T-cell (primary cell): ENCODE measurements around the gene NPAS3. TPM values are rescaled to one million over a fixed set of nuclear protein-coding genes. Genes with fewer than 3 reads are reported as not detected.

ENCODE experiments used
- ATAC-seq, 4 experiments: fragments of 200-7000 bp in 3 of 4; fragments of 150-1000 bp in 1 of 4; cut with Tn5 transposase; replicated peaks in 1 of 4; 1 replicate in 3 of 4; 2 replicates in 1 of 4; pipeline ENCODE4 v1.10.0; 2021; ENCODE audit warnings: moderate library complexity in 3 of 4, mild to moderate bottlenecking in 2 of 4, moderate number of reproducible peaks in 1 of 4
- CTCF ChIA-PET, 2 donors: fragments of 300-600 bp; sonication (Branson Sonifier 250); formaldehyde crosslinking; loops; one replicate each; lab custom pipeline; 2022; ENCODE audit warnings: antibody characterized with exemption in 2 of 2; lab: Charles Lee
- POLR2A ChIA-PET, 2 donors: fragments of 300-600 bp; sonication (Branson Sonifier 250); formaldehyde crosslinking; loops; one replicate each; lab custom pipeline; 2022; ENCODE audit warnings: antibody characterized with exemption in 2 of 2; lab: Charles Lee
- DNase-seq, 35 experiments: peaks; one replicate each; pipeline versions ENCODE4 v3.0.0 to v3.0.0-alpha.2; 2013 to 2023
- H3K27ac ChIP-seq: one replicate; pipeline ENCODE4 v1.5.1; 2013; ENCODE audit warnings: low read length
- H3K27me3 ChIP-seq, 2 experiments: replicated peaks in 1 of 2; 1 replicate in 1 of 2; 2 replicates in 1 of 2; pipeline versions ENCODE4 v1.6.1 to v1.7.0; 2013; ENCODE audit warnings: low read length in 1 of 2, mixed read lengths in 1 of 2; ENCODE audit not compliant: control insufficient read depth in 2 of 2, insufficient read depth in 2 of 2; ENCODE audit errors: extremely low read depth in 1 of 2
- H3K36me3 ChIP-seq, 2 donors: 1 replicate in 1 of 2; 2 replicates in 1 of 2; pipeline versions ENCODE4 v1.6.1 to v1.7.0; 2013; ENCODE audit warnings: low read length in 1 of 2; ENCODE audit not compliant: control insufficient read depth in 2 of 2, insufficient read depth in 1 of 2; ENCODE audit errors: extremely low read depth in 1 of 2
- H3K4me1 ChIP-seq, 2 experiments: 1 replicate in 1 of 2; 2 replicates in 1 of 2; pipeline versions ENCODE4 v1.6.1 to v1.7.0; 2013; ENCODE audit warnings: low read length in 2 of 2, mixed read lengths in 1 of 2; ENCODE audit not compliant: insufficient read depth in 2 of 2, control insufficient read depth in 1 of 2; ENCODE audit errors: extremely low read depth in 1 of 2
- H3K4me3 ChIP-seq, 2 donors: 1 replicate in 1 of 2; 2 replicates in 1 of 2; pipeline versions ENCODE4 v1.5.1 to v1.7.0; 2013; ENCODE audit warnings: mild to moderate bottlenecking in 2 of 2, low read length in 1 of 2, moderate library complexity in 1 of 2; ENCODE audit not compliant: control insufficient read depth in 1 of 2; ENCODE audit errors: extremely low read depth in 1 of 2
- H3K9me3 ChIP-seq: 2 replicates; pipeline ENCODE4 v1.7.0; 2013
- H3K27ac Mint-ChIP-seq, 2 donors: one replicate each; pipeline ENCODE4 v1.8.0; 2020 to 2021; ENCODE audit warnings: mild to moderate bottlenecking in 2 of 2, mixed read lengths in 2 of 2
- H3K27me3 Mint-ChIP-seq, 2 donors: one replicate each; pipeline ENCODE4 v1.8.0; 2021 to 2022; ENCODE audit warnings: mixed read lengths in 2 of 2
- H3K36me3 Mint-ChIP-seq: one replicate; pipeline ENCODE4 v1.8.0; 2021; ENCODE audit warnings: mixed read lengths
- H3K4me1 Mint-ChIP-seq, 3 donors: one replicate each; pipeline ENCODE4 v1.8.0; 2020 to 2022; ENCODE audit warnings: mixed read lengths in 3 of 3, mild to moderate bottlenecking in 1 of 3
- H3K4me3 Mint-ChIP-seq, 3 donors: one replicate each; pipeline ENCODE4 v1.8.0; 2020 to 2022; ENCODE audit warnings: mild to moderate bottlenecking in 3 of 3, mixed read lengths in 3 of 3, moderate library complexity in 3 of 3
- H3K9me3 Mint-ChIP-seq, 3 donors: one replicate each; pipeline ENCODE4 v1.8.0; 2020 to 2022; ENCODE audit warnings: mixed read lengths in 3 of 3
- WGBS: methylation state at CpG from one replicate; pipeline ENCODE4 v1.1.5; 2013; ENCODE audit warnings: missing lambda C conversion rate; ENCODE audit not compliant: insufficient coverage; 5-methylcytosine and 5-hydroxymethylcytosine counted together
- total RNA-seq, 35 experiments: library from RNA in 6 of 35; stranded (reverse) in 6 of 35; fragments of 120-200 nt in 1 of 35; gene quantifications; one replicate each; pipeline versions ENCODE4 v1.2.1 to v1.2.4 and lab custom pipeline; 2013 to 2026

The NPAS3 gene
- total RNA-seq, 5 donors from 2014 or later (not counting 1 experiment from before 2014, with no cell fraction given), result 0.10 TPM; not detected in 4

DNA sequence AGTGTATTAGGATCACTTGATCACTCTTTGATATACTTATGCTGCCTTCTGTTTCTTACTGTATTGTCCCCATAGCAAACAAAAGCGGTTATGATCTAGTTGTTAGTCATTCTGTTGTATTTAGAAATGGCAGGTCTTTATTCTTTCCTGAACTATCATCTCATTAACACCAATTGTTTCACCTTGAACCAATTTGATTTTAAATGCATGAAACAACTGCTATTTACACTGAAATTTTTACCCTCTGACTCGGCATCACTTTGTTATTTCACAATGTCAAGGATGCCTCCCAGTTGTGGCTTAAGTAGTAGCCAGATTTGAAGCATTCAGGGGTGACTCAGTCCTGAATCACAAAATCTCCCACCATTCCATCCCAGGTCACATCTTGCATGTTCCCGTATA lies 708.7 kb downstream of the NPAS3 start:
- peaks cover 0 to 4% of the 10 kb centered on the region in 2 donors for H3K27me3 Mint-ChIP-seq
- DNase-seq (no peak), ATAC-seq (no peak)
- Histone ChIP-seq H3K4me3 (no peak overlapping the region), H3K27me3 (no peaks in the 10 kb centered on the region), H3K4me1 (no peaks in the 10 kb centered on the region), H3K36me3 (no peaks in the 10 kb centered on the region), H3K27ac (no peak overlapping the region), H3K9me3 (no peaks in the 10 kb centered on the region)
- peaks cover 0 to 4% (median 0%) of the 10 kb centered on the region in 3 donors for H3K9me3 Mint-ChIP-seq
- no peaks in the 10 kb centered on the region for H3K36me3 Mint-ChIP-seq
- ChIA-PET POLR2A (no interaction called here), CTCF (no interaction called here)
- no peak overlapping the region for H3K27ac Mint-ChIP-seq
- no peak overlapping the region for H3K4me3 Mint-ChIP-seq
- no CpG with 5 or more reads among the region's 3 CpGs for WGBS
- H3K4me1 Mint-ChIP-seq, result no peaks in the 10 kb centered on the region

DNA sequence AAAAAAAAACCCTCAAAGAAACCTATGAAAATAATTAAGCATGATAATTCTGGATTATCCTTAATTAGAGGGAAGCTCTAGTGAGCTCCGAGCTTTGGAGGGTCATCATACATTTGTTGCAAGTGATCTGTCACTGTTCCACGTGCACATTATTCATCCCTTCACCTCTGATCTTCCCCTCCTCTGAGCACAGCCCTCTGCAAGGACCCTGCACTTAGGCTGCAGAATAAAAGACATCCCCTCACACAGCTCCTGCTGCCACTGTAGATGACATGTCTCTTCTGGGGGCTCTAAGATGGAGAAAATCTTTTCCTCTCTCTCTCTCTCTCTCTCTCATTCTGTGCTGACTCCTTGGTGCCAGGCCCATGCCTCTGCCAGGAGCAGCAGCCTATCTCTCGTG lies 711.8 kb downstream of the NPAS3 start:
- Mint-ChIP-seq H3K27ac (no peak overlapping the region), H3K9me3 (peaks cover 0 to 4% (median 0%) of the 10 kb centered on the region in 3 donors), H3K4me3 (no peak overlapping the region), H3K4me1 (no peaks in the 10 kb centered on the region), H3K36me3 (no peaks in the 10 kb centered on the region), H3K27me3 (peaks cover 0 to 4% of the 10 kb centered on the region in 2 donors)
- Histone ChIP-seq H3K27me3 (no peaks in the 10 kb centered on the region), H3K9me3 (no peaks in the 10 kb centered on the region), H3K36me3 (no peaks in the 10 kb centered on the region), H3K27ac (no peak overlapping the region), H3K4me3 (no peak overlapping the region), H3K4me1 (no peaks in the 10 kb centered on the region)
- ATAC-seq, result no peak
- ChIA-PET CTCF (interaction anchor here in 1 of 2 donors (0.6 kb wide), 1 partner anchor 11 kb away, joined by 3 read pairs; no protein-coding TSS in a partner anchor), POLR2A (no interaction called here)
- DNase-seq, result no peak
- WGBS, result 29% methylated on average over 1 of the region's 3 CpGs

DNA sequence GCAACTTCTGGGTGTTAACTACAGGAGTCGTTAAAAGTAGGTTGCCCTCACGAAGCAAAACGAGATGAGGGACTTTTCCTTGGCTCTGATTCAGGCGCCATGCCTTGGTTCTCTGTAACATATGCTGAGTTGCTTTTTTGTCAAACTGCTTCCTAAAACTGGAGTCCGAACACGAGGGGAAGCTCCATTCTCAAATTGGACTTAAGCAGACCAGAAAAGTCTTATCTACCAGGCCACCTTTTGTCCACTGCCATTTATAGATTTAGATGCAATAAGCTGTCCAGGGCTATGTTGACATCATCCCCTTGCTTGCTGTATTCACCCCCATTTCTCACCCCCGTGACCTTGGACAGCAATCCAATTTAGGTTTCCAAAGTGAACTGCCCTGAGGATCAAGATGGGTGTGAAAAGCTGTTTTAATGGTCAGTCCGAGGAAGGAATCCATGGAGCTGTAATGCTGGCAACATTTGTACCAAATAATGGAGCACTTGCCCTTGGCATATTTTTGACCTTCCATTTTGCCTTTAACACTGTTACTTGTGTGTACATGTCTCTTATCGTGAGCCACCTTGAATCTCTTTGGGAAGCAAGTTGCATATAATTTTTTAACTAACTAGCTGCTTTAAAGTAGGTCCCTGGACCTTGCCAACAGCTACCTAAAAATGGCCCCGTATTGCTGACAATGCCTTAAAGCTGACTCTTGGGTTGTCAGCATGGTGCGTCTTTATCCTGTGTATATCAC lies 714.1 kb downstream of the NPAS3 start:
- peaks cover 0 to 4% (median 0%) of the 10 kb centered on the region in 3 donors for H3K9me3 Mint-ChIP-seq
- peaks cover 0 to 4% of the 10 kb centered on the region in 2 donors for H3K27me3 Mint-ChIP-seq
- Histone ChIP-seq H3K9me3 (no peaks in the 10 kb centered on the region), H3K4me3 (no peak overlapping the region), H3K27ac (no peak overlapping the region), H3K27me3 (no peaks in the 10 kb centered on the region), H3K36me3 (no peaks in the 10 kb centered on the region), H3K4me1 (no peaks in the 10 kb centered on the region)
- DNase-seq (no peak), ATAC-seq (no peak)
- no peaks in the 10 kb centered on the region for H3K36me3 Mint-ChIP-seq
- WGBS, result 76% methylated on average over 7 of the region's 11 CpGs
- H3K27ac Mint-ChIP-seq, result no peak overlapping the region
- CTCF ChIA-PET, result no interaction called here
- POLR2A ChIA-PET, result no interaction called here
- H3K4me1 Mint-ChIP-seq, result no peaks in the 10 kb centered on the region
- H3K4me3 Mint-ChIP-seq, result no peak overlapping the region

DNA sequence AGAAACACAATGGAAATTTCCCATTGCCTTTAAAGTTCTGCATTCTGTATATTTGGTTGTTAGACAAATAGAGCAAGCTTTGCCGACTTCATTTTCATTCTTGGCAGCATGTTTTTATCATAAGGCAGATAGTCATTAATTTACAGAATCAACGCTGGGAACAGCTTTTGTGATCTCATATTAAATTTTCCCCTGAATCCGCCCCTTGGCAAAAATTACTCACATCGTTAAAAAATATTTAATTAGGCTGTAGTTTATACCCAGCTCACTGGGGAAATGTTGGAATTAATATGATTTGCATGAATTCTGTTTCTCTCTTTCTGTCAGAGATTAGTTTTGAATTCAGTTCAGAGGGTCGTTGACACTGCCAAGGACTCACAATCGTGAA lies 714.6 kb downstream of the NPAS3 start:
- Histone ChIP-seq H3K9me3 (no peaks in the 10 kb centered on the region), H3K36me3 (no peaks in the 10 kb centered on the region), H3K4me3 (no peak overlapping the region), H3K27ac (no peak overlapping the region), H3K27me3 (no peaks in the 10 kb centered on the region), H3K4me1 (no peaks in the 10 kb centered on the region)
- ATAC-seq (no peak), DNase-seq (no peak)
- Mint-ChIP-seq H3K27me3 (peaks cover 0 to 4% of the 10 kb centered on the region in 2 donors), H3K36me3 (no peaks in the 10 kb centered on the region), H3K4me3 (no peak overlapping the region), H3K9me3 (peaks cover 0 to 4% (median 0%) of the 10 kb centered on the region in 3 donors), H3K4me1 (no peaks in the 10 kb centered on the region), H3K27ac (no peak overlapping the region)
- 100% methylated on average over 1 of the region's 6 CpGs for WGBS
- POLR2A ChIA-PET, result no interaction called here
- CTCF ChIA-PET, result no interaction called here

DNA sequence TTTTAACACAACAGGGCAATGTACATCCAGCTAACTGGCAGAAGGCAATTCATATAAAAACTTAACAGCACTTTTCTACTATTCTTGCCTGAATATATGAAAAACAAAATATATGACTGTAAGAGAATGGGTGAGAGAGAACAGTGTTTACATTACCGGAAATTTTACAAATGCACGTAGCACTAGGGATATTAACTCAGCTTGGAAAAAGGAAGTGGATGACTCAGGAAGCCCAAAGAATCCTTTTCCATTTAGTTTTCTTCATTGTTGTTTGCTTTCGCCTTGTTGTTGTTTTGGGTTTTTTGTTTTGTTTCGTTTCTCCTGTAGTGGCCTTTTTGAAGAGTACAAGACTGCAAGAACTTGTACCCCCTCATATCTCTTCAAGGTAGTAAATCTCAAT lies 716.7 kb downstream of the NPAS3 start:
- no peaks in the 10 kb centered on the region for H3K36me3 ChIP-seq
- H3K27me3 Mint-ChIP-seq, result no peaks in the 10 kb centered on the region
- no peaks in the 10 kb centered on the region for H3K4me1 Mint-ChIP-seq
- H3K9me3 Mint-ChIP-seq, result no peaks in the 10 kb centered on the region
- no peaks in the 10 kb centered on the region for H3K4me1 ChIP-seq
- H3K27me3 ChIP-seq, result no peaks in the 10 kb centered on the region
- H3K27ac Mint-ChIP-seq, result no peak overlapping the region
- H3K4me3 ChIP-seq, result no peak overlapping the region
- H3K27ac ChIP-seq, result no peak overlapping the region
- CTCF ChIA-PET, result no interaction called here
- no peak overlapping the region for H3K4me3 Mint-ChIP-seq
- DNase-seq, result no peak
- no peaks in the 10 kb centered on the region for H3K9me3 ChIP-seq
- no peak for ATAC-seq
- POLR2A ChIA-PET, result no interaction called here
- H3K36me3 Mint-ChIP-seq, result no peaks in the 10 kb centered on the region
- no CpG with 5 or more reads among the region's 4 CpGs for WGBS

DNA sequence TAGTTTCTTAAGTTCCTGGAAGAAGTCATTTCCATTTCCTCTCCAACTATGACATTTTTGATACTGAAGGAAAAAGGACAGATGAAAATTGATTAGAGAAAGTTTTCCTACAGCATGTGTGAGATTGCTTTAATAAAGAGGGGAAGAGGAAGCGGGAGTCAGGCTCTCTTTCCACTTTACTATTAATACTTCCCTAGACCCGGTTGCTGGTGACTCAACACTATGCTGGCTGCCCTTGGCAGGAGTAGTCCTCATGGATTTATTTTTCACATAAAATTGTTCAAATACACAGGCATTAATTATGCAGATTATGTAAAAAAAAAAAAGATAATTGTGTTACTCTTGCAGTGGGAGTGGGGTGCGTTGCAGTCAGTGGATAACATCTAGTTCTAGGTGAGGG lies 718.8 kb downstream of the NPAS3 start:
- DNase-seq, result no peak
- Mint-ChIP-seq H3K4me3 (no peak overlapping the region), H3K4me1 (no peaks in the 10 kb centered on the region), H3K27ac (no peak overlapping the region), H3K9me3 (no peaks in the 10 kb centered on the region), H3K27me3 (no peaks in the 10 kb centered on the region), H3K36me3 (no peaks in the 10 kb centered on the region)
- ATAC-seq, result no peak
- no CpG with 5 or more reads among the region's 3 CpGs for WGBS
- POLR2A ChIA-PET, result no interaction called here
- Histone ChIP-seq H3K27me3 (no peaks in the 10 kb centered on the region), H3K36me3 (no peaks in the 10 kb centered on the region), H3K9me3 (no peaks in the 10 kb centered on the region), H3K4me1 (no peaks in the 10 kb centered on the region), H3K4me3 (no peak overlapping the region), H3K27ac (no peak overlapping the region)
- CTCF ChIA-PET, result no interaction called here
